ENCODE measurements around the gene KRTAP12-3. TPM values are rescaled to one million over a fixed set of nuclear protein-coding genes. Genes with fewer than 3 reads are reported as not detected.

Gene KRTAP12-3
- total RNA-seq, 1 donor from 2014 or later: not detected

- no peak for TF ChIP-seq CTCF (IDR thresholded peaks at IDR 0.05; ENCODE audit: partially characterized antibody, unreplicated experiment)
- H3K27me3 Mint-ChIP-seq (ENCODE audit: unreplicated experiment): peaks cover 30% of the 10 kb centered on the region
- H3K4me3 Mint-ChIP-seq (ENCODE audit: unreplicated experiment): no peak overlapping the region
- H3K27ac Mint-ChIP-seq (ENCODE audit: unreplicated experiment): no peak overlapping the region
- H3K4me1 Mint-ChIP-seq (ENCODE audit: low read depth, unreplicated experiment): peaks cover 10% of the 10 kb centered on the region
- no peaks in the 10 kb centered on the region for H3K36me3 Mint-ChIP-seq (ENCODE audit: unreplicated experiment)
- DNase-seq: no peak
- H3K9me3 Mint-ChIP-seq (ENCODE audit: unreplicated experiment): peaks cover 4% of the 10 kb centered on the region
Measured at GRCh38 chr21:44704636-44705001, 46.9 kb downstream of the KRTAP12-3 start.

- no peak overlapping the region for H3K4me3 Mint-ChIP-seq (ENCODE audit: unreplicated experiment)
- no peaks in the 10 kb centered on the region for H3K36me3 Mint-ChIP-seq (ENCODE audit: unreplicated experiment)
- H3K4me1 Mint-ChIP-seq (ENCODE audit: low read depth, unreplicated experiment): peaks cover 12% of the 10 kb centered on the region
- no peak overlapping the region for H3K27ac Mint-ChIP-seq (ENCODE audit: unreplicated experiment)
- no peak for TF ChIP-seq CTCF (IDR thresholded peaks at IDR 0.05; ENCODE audit: partially characterized antibody, unreplicated experiment)
- H3K9me3 Mint-ChIP-seq (ENCODE audit: unreplicated experiment): peaks cover 2% of the 10 kb centered on the region
- peaks cover 32% of the 10 kb centered on the region for H3K27me3 Mint-ChIP-seq (ENCODE audit: unreplicated experiment)
- no peak for DNase-seq
Measured at GRCh38 chr21:44706026-44706705, 48.4 kb downstream of the KRTAP12-3 start.

GRCh38 chr21:44706706-44707581, 49.2 kb downstream of the KRTAP12-3 start:
- H3K27me3 Mint-ChIP-seq (ENCODE audit: unreplicated experiment): peaks cover 34% of the 10 kb centered on the region
- H3K4me3 Mint-ChIP-seq (ENCODE audit: unreplicated experiment): no peak overlapping the region
- DNase-seq: no peak
- H3K9me3 Mint-ChIP-seq (ENCODE audit: unreplicated experiment): peaks cover 2% of the 10 kb centered on the region
- no peak overlapping the region for H3K27ac Mint-ChIP-seq (ENCODE audit: unreplicated experiment)
- peaks cover 14% of the 10 kb centered on the region for H3K4me1 Mint-ChIP-seq (ENCODE audit: low read depth, unreplicated experiment)
- no peaks in the 10 kb centered on the region for H3K36me3 Mint-ChIP-seq (ENCODE audit: unreplicated experiment)
- no peak for TF ChIP-seq CTCF (IDR thresholded peaks at IDR 0.05; ENCODE audit: partially characterized antibody, unreplicated experiment)

Other genes starting within 250 kb of the KRTAP12-3 start
- 5.8 TPM for gene LRRC3, start 202.4 kb upstream of the KRTAP12-3 start, total RNA-seq (ENCODE audit: unreplicated experiment)
- not detected for gene KRTAP10-1, start 117.7 kb upstream of the KRTAP12-3 start, total RNA-seq (ENCODE audit: unreplicated experiment)
- not detected for gene KRTAP10-2, start 106.4 kb upstream of the KRTAP12-3 start, total RNA-seq (ENCODE audit: unreplicated experiment)
- not detected for gene KRTAP10-3, start 99.1 kb upstream of the KRTAP12-3 start, total RNA-seq (ENCODE audit: unreplicated experiment)
- not detected for gene KRTAP10-4, start 84.2 kb upstream of the KRTAP12-3 start, total RNA-seq (ENCODE audit: unreplicated experiment)
- not detected for gene KRTAP10-5, start 77.3 kb upstream of the KRTAP12-3 start, total RNA-seq (ENCODE audit: unreplicated experiment)
- not detected for gene KRTAP10-6, start 65.4 kb upstream of the KRTAP12-3 start, total RNA-seq (ENCODE audit: unreplicated experiment)
- not detected for gene KRTAP10-7, start 57.3 kb upstream of the KRTAP12-3 start, total RNA-seq (ENCODE audit: unreplicated experiment)
- not detected for gene KRTAP10-8, start 45.9 kb upstream of the KRTAP12-3 start, total RNA-seq (ENCODE audit: unreplicated experiment)
- not detected for gene KRTAP10-9, start 30.8 kb upstream of the KRTAP12-3 start, total RNA-seq (ENCODE audit: unreplicated experiment)
- gene KRTAP10-10, start 20.6 kb upstream of the KRTAP12-3 start, total RNA-seq (ENCODE audit: unreplicated experiment): not detected
- not detected for gene KRTAP10-11, start 11.5 kb upstream of the KRTAP12-3 start, total RNA-seq (ENCODE audit: unreplicated experiment)
- not detected for gene KRTAP12-4, start 3.3 kb upstream of the KRTAP12-3 start, total RNA-seq (ENCODE audit: unreplicated experiment)
- not detected for gene KRTAP12-2, start 9.0 kb downstream of the KRTAP12-3 start, total RNA-seq (ENCODE audit: unreplicated experiment)
- not detected for gene KRTAP12-1, start 24.2 kb downstream of the KRTAP12-3 start, total RNA-seq (ENCODE audit: unreplicated experiment)
- gene KRTAP10-12, start 39.2 kb downstream of the KRTAP12-3 start, total RNA-seq (ENCODE audit: unreplicated experiment): not detected
- not detected for gene TSPEAR, start 53.6 kb downstream of the KRTAP12-3 start, total RNA-seq (ENCODE audit: unreplicated experiment)
- 77.7 TPM for gene UBE2G2, start 143.9 kb downstream of the KRTAP12-3 start, total RNA-seq (ENCODE audit: unreplicated experiment)
- gene SUMO3, start 160.1 kb downstream of the KRTAP12-3 start, total RNA-seq (ENCODE audit: unreplicated experiment): 63.5 TPM
- gene PTTG1IP, start 215.8 kb downstream of the KRTAP12-3 start, total RNA-seq (ENCODE audit: unreplicated experiment): 249 TPM